NCI-H524 treated with DMSO at 0.1 percent for 48 hours (cell line): ENCODE data around the gene LRRC43.
A peak's percentile ranks its signal among the peaks of the same experiment; 100 is the strongest.

Experiments used
- DNase-seq: peaks from one replicate; lab custom pipeline; 2025; lab: John Stamatoyannopoulos, UW

LRRC43 gene

GRCh38 chr12:122182887-122183587 lies at the start of gene LRRC43:
Gene LRRC43, plus strand, starts transcription at chr12:122183123. Its CDS starts 22 bp downstream, at chr12:122183145.
- peak; percentile 89 for DNase-seq

DNA sequence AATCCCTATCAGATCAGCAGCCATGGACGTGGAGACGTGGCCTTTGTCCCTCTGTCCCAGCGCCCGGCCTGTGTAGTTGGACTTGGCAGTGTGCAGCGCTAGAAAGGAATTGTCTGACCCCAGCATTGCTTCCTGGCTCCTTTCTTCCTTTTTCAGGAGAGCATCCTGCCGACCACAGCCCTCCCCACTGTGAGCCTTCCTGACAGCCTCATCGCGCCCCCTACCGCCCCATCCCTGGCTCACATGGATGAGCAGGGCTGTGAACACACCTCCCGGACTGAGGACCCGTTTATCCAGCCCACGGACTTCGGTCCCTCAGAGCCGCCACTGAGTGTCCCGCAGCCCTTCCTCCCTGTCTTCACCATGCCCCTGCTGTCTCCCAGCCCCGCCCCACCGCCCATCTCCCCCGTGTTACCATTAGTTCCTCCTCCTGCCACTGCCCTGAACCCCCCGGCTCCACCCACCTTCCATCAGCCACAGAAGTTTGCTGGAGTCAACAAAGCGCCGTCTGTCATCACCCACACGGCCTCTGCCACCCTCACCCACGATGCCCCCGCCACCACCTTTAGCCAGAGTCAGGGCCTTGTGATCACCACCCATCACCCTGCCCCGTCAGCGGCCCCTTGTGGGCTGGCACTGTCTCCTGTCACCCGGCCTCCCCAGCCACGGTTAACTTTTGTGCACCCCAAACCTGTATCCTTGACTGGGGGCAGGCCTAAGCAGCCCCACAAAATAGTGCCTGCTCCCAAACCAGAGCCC lies 49.6 kb upstream of the LRRC43 start:
- DNase-seq: no peak

GRCh38 chr12:122135437-122136031 lies 47.4 kb upstream of the LRRC43 start:
- no peak for DNase-seq

DNA sequence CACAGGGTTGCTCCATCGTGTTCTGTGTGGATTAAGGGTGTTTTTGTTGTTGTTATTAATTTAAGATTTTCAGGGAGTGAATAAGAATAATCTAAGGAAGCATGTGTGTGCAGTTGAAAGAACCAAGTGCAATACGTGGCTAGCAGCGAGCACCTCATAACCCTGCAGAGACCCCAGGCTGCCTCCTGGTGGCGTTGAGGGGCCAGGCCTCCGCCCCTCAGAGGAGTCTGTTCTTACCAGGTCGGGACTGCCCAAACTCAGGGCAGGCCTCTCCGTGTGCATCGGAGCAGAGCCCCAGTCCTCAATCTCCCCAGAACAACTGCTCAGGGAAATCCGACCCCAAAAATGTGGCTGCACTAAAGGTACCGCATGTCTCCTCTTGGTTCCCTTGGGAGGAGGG lies 45.7 kb upstream of the LRRC43 start:
- no peak for DNase-seq

- no peak for DNase-seq
Measured at GRCh38 chr12:122137681-122138080, 45.2 kb upstream of the LRRC43 start.

GRCh38 chr12:122138181-122138580 lies 44.7 kb upstream of the LRRC43 start:
- no peak for DNase-seq

DNA sequence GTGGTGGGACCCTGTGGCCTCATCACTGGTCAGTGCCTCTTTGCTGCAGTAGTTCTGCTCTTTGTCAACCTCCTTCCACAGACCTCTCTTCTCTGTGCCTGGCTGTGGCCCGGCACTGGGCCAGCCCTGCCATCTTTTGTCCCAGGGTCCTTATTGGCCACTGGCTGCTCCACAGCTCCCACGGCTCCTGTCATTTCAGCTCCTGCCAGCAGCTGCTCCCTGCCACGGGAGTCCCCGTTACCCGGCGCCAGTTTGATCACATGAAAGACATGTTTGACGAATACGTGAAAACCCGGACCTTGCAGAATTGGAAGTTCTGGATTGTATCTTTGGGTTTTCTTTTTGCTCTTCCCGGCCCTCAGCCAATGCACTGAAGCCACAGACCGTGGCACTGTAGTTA lies 44.3 kb upstream of the LRRC43 start:
- DNase-seq: no peak

DNA sequence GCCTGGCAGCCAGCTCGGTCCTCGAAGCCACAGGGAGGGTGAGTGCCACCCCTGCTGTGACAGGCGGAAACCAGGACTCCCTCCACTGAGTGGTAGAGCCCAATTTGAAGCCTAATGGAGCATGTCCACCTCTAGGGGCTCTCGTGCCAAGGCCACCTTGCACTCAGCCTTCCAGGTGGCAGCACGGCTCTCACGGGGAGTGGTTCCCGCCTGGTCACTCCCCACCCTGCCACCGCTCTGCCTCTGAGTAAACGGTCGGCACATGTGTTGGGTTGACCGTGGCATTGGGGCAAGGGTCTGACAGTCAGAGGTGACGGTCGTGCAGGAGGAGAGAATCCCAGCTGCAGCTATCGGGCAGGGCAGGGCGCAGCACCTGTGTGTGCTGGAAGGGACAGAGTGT lies 43.7 kb upstream of the LRRC43 start:
- DNase-seq: no peak

GRCh38 chr12:122139941-122140340 lies 43.0 kb upstream of the LRRC43 start:
- DNase-seq: no peak

DNA sequence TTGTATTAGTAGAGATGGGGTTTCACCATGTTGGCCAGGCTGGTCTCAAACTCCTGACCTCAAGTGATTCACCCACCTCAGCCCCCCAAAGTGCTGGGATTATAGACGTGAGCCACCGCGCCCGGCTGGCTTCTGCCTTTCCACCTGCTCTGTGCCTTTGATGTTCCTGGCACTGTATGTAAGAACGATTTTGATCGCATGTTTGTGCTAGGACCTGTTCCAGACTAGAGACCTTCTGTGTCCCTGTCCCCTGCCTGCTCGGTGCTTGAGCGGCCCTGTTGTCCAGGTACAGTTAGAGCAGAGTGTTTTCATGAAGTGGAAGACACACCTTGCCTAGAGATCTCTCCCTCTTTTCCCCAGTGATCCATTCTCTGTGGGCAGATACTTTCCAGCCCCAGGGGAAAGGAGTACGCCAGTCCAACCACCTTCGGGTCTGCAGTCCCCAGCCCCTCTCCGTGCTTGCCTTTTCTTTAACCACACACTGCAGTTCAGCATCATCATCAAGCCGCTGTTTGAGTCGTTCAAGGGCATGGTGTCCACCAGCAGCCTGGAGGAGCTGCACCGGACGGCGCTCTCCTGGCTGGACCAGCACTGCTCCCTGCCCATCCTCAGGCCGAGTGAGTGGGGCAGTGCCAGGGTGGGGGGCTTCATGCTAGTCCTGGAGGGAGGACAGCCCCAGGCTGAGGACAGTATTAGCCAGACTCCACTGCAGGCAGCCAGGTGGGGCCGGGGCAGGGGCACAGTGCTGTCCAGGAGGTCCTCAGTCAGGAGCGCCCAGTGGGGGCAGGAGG lies 42.3 kb upstream of the LRRC43 start:
- DNase-seq: no peak

DNA sequence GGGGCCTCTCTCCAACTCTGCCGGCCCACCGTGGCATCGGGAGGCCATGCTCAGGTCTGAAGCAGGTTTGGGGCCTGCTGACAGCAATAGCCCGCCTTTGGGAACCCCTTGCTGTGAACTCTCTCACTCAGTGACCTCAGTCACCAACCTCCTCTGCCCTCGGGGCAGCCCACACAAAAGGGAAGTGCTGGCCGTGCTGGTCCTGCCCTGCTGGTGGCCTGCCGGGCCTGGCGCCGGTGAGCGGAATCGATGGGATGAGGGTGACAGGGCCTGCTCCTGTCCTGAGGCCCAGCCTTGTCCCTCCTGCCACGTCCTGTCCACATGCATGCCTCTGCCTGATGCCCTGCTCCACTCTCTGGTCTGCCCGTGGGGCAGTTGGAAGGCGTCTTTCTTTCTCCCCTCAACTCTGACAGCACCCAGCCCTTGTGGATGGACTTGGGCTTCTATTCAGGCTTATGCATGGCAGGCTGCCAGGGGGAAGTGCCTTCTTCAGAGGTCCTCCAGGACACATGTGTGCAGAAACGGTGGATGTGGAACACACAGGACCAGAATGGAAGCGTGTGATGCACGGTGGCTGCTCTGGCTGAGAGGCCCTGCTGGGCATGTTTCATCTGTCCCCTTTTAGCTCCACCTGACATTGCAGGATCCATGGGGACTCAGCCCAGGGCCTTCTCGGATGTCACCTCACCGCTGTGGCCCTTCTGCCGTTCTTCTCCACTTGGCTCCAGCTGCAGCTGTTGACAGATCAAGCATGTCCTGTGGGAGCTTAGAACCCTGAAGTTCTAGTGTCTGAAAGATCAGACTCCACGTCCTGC lies 40.8 kb upstream of the LRRC43 start:
- no peak for DNase-seq

- DNase-seq: no peak
Measured at GRCh38 chr12:122142857-122143256, 40.1 kb upstream of the LRRC43 start.

GRCh38 chr12:122144885-122145284 lies 38.0 kb upstream of the LRRC43 start:
- no peak for DNase-seq

GRCh38 chr12:122145505-122146330 lies 37.2 kb upstream of the LRRC43 start:
- no peak for DNase-seq

DNA sequence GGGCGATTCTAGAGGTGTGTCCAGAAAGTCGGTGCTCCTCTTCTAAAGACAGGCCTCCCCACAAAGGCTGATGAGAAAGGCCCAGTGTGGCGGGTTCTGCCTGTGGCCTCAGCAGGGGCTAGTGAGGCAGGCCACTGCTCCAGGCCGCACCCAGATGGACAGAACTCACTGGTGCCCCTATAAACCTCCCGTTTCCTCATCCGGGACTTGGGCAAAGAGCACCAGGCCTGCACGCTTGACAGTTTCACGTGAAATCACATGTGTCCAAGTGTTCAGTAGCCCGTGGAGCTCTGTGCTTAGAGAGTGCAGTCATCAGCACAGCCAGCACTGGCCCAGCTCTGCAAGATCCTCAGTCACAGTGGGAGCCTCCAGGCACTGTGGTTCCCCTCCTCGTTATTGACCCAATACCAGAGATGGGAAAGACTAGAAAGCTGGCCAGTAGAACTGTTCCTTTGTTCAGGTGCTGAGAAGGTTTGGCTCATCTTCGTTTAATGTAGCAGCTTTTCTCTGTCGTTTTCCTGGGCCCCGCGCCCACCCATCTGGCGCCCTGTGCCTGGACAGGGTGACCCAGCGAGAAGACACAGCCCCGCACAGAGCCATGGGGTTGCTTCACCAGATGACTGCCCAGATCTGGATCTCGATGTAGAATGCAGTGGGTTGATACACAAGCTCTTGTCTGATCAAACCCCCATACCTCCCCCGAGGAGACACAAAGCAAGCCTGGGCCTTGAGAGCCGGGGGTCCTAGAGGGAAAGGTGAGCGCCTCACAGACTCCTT lies 35.2 kb upstream of the LRRC43 start:
- no peak for DNase-seq

- no peak for DNase-seq
Measured at GRCh38 chr12:122148657-122149056, 34.3 kb upstream of the LRRC43 start.

- no peak for DNase-seq
Measured at GRCh38 chr12:122150127-122150681, 32.7 kb upstream of the LRRC43 start.

- no peak for DNase-seq
Measured at GRCh38 chr12:122152754-122153153, 30.2 kb upstream of the LRRC43 start.

DNA sequence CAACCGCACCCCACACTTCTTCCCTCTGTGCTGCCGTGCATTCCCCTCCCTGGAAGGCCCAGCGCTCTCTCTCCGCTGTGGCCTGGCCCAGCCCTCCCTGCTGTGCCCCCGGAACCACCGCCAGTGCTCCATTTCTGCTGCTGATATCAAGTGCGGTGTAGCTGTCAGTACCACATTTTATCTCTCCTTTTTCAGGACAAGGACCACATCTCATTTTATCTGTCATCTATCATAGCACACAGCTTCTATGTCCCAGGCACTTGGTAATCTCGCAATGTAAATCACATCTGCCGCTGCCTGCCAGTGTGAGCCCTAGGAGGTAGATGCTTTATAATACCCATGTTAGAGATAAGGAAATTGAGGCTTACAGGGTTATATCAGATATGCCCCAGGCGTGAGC lies 27.2 kb upstream of the LRRC43 start:
- DNase-seq: no peak
